CD4-positive, alpha-beta memory T cell (primary cell): ENCODE measurements around the gene SCARB2. TPM values are rescaled to one million over a fixed set of nuclear protein-coding genes. Genes with fewer than 3 reads are reported as not detected.

Experiments
- CTCF ChIA-PET: fragments of 350-600 bp; sonication (Branson Sonifier 250); formaldehyde crosslinking; loops from one replicate; lab custom pipeline; 2021; ENCODE audit warnings: inconsistent platforms; ENCODE audit not compliant: partially characterized antibody; lab: Charles Lee
- POLR2A ChIA-PET: fragments of 350-600 bp; sonication (Branson Sonifier 250); formaldehyde crosslinking; loops from one replicate; lab custom pipeline; 2021; ENCODE audit not compliant: partially characterized antibody; lab: Charles Lee
- DNase-seq, 5 donors: peaks; one replicate each; pipeline versions ENCODE4 v3.0.0 to v3.0.0-alpha.2; 2020 to 2022; ENCODE audit warnings: mixed read lengths in 1 of 5
- H3K27ac ChIP-seq: one replicate; pipeline ENCODE4 v1.7.0; 2013; ENCODE audit warnings: low read depth, low read length
- H3K27me3 ChIP-seq: 2 replicates; pipeline ENCODE4 v1.7.0; 2013; ENCODE audit warnings: mild to moderate bottlenecking, low read length, moderate library complexity; ENCODE audit not compliant: insufficient read depth
- H3K36me3 ChIP-seq: 2 replicates; pipeline ENCODE4 v1.7.0; 2013; ENCODE audit warnings: mild to moderate bottlenecking, low read length, moderate library complexity; ENCODE audit not compliant: insufficient read depth
- H3K4me1 ChIP-seq: 2 replicates; pipeline ENCODE4 v1.7.0; 2013; ENCODE audit warnings: mild to moderate bottlenecking, low read length, moderate library complexity; ENCODE audit not compliant: insufficient read depth
- H3K4me3 ChIP-seq, 2 donors: one replicate each; pipeline ENCODE4 v1.7.0; 2013; ENCODE audit warnings: low read length in 2 of 2, mild to moderate bottlenecking in 1 of 2
- H3K9me3 ChIP-seq, 2 donors: one replicate each; pipeline ENCODE4 v1.7.0; 2013; ENCODE audit warnings: low read length in 2 of 2, control low read depth in 1 of 2; ENCODE audit not compliant: control insufficient read depth in 1 of 2
- H3K27ac Mint-ChIP-seq, 7 donors: one replicate each; pipeline ENCODE4 v1.8.0; 2020 to 2021; ENCODE audit warnings: mixed read lengths in 7 of 7, mild to moderate bottlenecking in 6 of 7, inconsistent platforms in 3 of 7, moderate library complexity in 3 of 7
- H3K27me3 Mint-ChIP-seq, 2 donors: one replicate each; pipeline ENCODE4 v1.8.0; 2020 to 2021; ENCODE audit warnings: mixed read lengths in 2 of 2
- H3K36me3 Mint-ChIP-seq, 2 donors: one replicate each; pipeline ENCODE4 v1.8.0; 2020 to 2021; ENCODE audit warnings: mixed read lengths in 2 of 2, inconsistent platforms in 1 of 2, mild to moderate bottlenecking in 1 of 2
- H3K4me1 Mint-ChIP-seq, 4 donors: one replicate each; pipeline ENCODE4 v1.8.0; 2020 to 2021; ENCODE audit warnings: mixed read lengths in 4 of 4, mild to moderate bottlenecking in 1 of 4
- H3K4me3 Mint-ChIP-seq, 8 donors: one replicate each; pipeline ENCODE4 v1.8.0; 2020 to 2021; ENCODE audit warnings: mixed read lengths in 8 of 8, mild to moderate bottlenecking in 7 of 8, moderate library complexity in 6 of 8, inconsistent platforms in 3 of 8
- H3K9me3 Mint-ChIP-seq, 8 donors: one replicate each; pipeline ENCODE4 v1.8.0; 2020 to 2021; ENCODE audit warnings: mixed read lengths in 8 of 8, mild to moderate bottlenecking in 5 of 8, inconsistent platforms in 3 of 8, moderate library complexity in 1 of 8
- intact Hi-C: fragments of 100-400 bp; cut with micrococcal nuclease; formaldehyde crosslinking; loops from one replicate; pipeline ENCODE4 v1.15.1; 2023
- polyA plus RNA-seq, 2 donors: library from polyadenylated mRNA; unstranded; fragments of 300-500 nt; fragmentation: Illumina TruSeq; gene quantifications; one replicate each; pipeline ENCODE4 v1.2.3, GENCODE V29; 2021
- total RNA-seq, 2 experiments: library from RNA; stranded (reverse); gene quantifications; one replicate each; pipeline ENCODE4 v1.2.3, GENCODE V29; 2021

The SCARB2 gene, protein sequence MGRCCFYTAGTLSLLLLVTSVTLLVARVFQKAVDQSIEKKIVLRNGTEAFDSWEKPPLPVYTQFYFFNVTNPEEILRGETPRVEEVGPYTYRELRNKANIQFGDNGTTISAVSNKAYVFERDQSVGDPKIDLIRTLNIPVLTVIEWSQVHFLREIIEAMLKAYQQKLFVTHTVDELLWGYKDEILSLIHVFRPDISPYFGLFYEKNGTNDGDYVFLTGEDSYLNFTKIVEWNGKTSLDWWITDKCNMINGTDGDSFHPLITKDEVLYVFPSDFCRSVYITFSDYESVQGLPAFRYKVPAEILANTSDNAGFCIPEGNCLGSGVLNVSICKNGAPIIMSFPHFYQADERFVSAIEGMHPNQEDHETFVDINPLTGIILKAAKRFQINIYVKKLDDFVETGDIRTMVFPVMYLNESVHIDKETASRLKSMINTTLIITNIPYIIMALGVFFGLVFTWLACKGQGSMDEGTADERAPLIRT
- total RNA-seq (10 to 100 TPM; 23.3 to 23.5 TPM), polyA plus RNA-seq (10 to 100 TPM; 10.2 to 15.7 TPM)

DNA sequence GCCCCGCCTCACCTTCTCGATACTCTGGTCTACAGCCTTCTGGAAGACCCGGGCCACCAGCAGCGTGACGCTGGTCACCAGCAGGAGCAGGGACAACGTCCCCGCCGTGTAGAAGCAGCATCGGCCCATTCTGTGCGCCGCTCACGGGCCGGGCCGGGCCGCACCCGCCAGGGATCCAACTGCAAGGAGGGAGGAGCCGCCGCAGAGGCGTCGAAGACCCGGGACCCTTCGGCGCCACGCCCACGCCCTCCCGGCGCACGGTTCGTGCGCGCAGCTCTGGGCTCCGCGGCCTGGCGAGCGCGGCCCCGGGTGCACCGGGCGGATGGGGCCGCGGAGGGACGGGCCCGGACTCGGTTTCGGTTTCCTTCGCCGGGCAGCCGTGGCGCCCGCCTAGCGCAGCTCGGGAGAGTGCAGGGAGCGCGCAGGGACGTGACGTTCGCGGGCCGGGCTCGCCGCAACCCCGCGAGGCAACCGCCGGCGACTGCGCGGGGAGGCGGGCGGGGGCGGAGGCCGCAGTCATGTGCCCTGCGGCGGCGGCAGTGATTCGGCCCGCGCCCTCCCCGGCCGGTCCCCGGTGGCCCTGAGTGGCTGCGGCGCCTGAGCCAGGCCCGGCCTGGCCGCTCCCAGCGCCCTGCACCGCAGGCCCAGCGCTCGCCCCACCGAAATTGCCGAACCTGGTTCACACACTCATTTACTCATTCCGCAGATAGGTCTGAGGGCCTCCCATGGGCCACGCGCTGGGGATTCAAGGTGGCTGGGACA lies at the start of gene SCARB2:
Gene SCARB2, minus strand, starts transcription at position 410 of the 762 bp plus-strand sequence. Its CDS starts 281 bp downstream, at position 129.
- H3K4me3 Mint-ChIP-seq = peak within 1 kb of the TSS; percentile 89 to 97 (median 96)
- H3K4me1 Mint-ChIP-seq = peaks cover 39 to 72% (median 48%) of the 10 kb centered on the region in 4 donors
- CTCF ChIA-PET = interaction anchor here (2.0 to 4.9 kb wide), 2 partner anchors 34 to 163 kb away, joined by 7 to 31 read pairs; no protein-coding TSS in a partner anchor
- intact Hi-C loops = loop anchor here (1.0 to 5.0 kb wide), 7 partner anchors 15 to 943 kb away; partner anchors contain the start of genes CCNG2, CCNI, NUP54 and RCHY1
- peaks cover 0 to 8% of the 10 kb centered on the region in 2 donors for H3K36me3 Mint-ChIP-seq
- H3K4me3 ChIP-seq = peak within 1 kb of the TSS; percentile 77 to 90
- H3K36me3 ChIP-seq = no peaks in the 10 kb centered on the region
- peak; percentile 79 to 88 (median 83) for DNase-seq
- H3K9me3 Mint-ChIP-seq = no peaks in the 10 kb centered on the region
- peaks cover 43% of the 10 kb centered on the region for H3K4me1 ChIP-seq
- H3K27ac Mint-ChIP-seq = peak within 1 kb of the TSS; percentile 92 to 98 (median 98)
- peak within 1 kb of the TSS; percentile 84 for H3K27ac ChIP-seq
- no peaks in the 10 kb centered on the region for H3K27me3 Mint-ChIP-seq
- no peaks in the 10 kb centered on the region for H3K9me3 ChIP-seq
- POLR2A ChIA-PET = interaction anchor here (0.9 to 3.1 kb wide), 11 partner anchors 10 to 745 kb away, joined by 3 to 24 read pairs (median 4); partner anchors contain the start of genes NAAA, NUP54, STBD1 and USO1
- H3K27me3 ChIP-seq = no peaks in the 10 kb centered on the region

DNA sequence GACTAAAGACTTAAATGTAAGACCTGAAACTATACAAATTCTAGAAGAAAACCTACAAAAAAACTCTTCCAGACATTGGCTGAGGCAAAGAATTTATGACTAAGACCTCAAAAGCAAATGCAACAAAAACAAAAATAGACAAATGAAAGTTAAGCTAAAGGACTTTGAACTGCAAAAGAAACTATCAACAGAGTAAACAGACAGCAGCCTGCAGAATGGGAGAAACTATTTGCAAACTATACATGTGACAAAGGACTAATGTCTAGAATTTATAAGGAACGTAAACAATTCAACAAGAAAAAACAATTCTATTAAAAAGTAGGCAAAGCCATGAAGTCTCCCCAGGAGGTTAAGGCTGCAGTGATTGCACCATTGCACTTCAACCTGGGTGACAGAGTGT lies 46.9 kb upstream of the SCARB2 start:
- CTCF ChIA-PET = interaction anchor here (1.2 to 1.3 kb wide), 2 partner anchors 9 to 71 kb away, joined by 3 to 6 read pairs; partner anchors contain the start of gene FAM47E
- H3K4me3 Mint-ChIP-seq = no peak overlapping the region
- no peaks in the 10 kb centered on the region for H3K36me3 Mint-ChIP-seq
- Histone ChIP-seq H3K27me3 (no peaks in the 10 kb centered on the region), H3K36me3 (no peaks in the 10 kb centered on the region), H3K27ac (no peak overlapping the region), H3K9me3 (no peaks in the 10 kb centered on the region), H3K4me1 (no peaks in the 10 kb centered on the region), H3K4me3 (no peak overlapping the region)
- H3K27ac Mint-ChIP-seq = no peak overlapping the region
- intact Hi-C loops = no loop called here
- no peak for DNase-seq
- POLR2A ChIA-PET = no interaction called here
- H3K27me3 Mint-ChIP-seq = peaks cover 9% of the 10 kb centered on the region in 2 donors
- H3K9me3 Mint-ChIP-seq = no peaks in the 10 kb centered on the region
- no peaks in the 10 kb centered on the region for H3K4me1 Mint-ChIP-seq

DNA sequence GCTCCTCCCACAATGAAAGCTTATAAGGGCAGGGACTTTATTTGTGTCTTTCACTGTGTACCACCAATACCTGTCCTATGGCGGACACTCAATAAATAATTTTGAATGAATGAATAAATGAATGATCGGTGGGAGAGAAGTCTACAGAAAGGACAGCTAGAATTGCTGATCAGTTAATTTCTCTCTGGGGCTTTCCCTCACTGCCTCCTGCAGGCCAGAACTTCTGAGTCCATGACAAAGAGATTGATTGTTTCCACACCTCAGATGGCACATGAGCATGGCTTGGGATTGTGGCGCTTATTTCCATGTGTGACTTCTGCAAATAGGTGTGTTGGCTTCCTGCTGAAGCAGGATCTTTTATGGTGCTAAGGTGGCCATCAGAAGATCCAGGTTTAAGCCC lies 44.2 kb upstream of the SCARB2 start:
- Mint-ChIP-seq H3K9me3 (no peaks in the 10 kb centered on the region), H3K4me3 (no peak overlapping the region), H3K27me3 (peaks cover 20 to 23% of the 10 kb centered on the region in 2 donors), H3K36me3 (no peaks in the 10 kb centered on the region), H3K27ac (no peak overlapping the region), H3K4me1 (no peaks in the 10 kb centered on the region)
- H3K36me3 ChIP-seq = no peaks in the 10 kb centered on the region
- peaks cover 16% of the 10 kb centered on the region for H3K27me3 ChIP-seq
- H3K9me3 ChIP-seq = no peaks in the 10 kb centered on the region
- CTCF ChIA-PET = interaction anchor here (0.9 kb wide), 2 partner anchors 49 to 119 kb away, joined by 3 to 4 read pairs; partner anchors contain the start of gene STBD1
- DNase-seq = no peak
- no peak overlapping the region for H3K4me3 ChIP-seq
- no peak overlapping the region for H3K27ac ChIP-seq
- intact Hi-C loops = no loop called here
- no peaks in the 10 kb centered on the region for H3K4me1 ChIP-seq
- POLR2A ChIA-PET = no interaction called here

DNA sequence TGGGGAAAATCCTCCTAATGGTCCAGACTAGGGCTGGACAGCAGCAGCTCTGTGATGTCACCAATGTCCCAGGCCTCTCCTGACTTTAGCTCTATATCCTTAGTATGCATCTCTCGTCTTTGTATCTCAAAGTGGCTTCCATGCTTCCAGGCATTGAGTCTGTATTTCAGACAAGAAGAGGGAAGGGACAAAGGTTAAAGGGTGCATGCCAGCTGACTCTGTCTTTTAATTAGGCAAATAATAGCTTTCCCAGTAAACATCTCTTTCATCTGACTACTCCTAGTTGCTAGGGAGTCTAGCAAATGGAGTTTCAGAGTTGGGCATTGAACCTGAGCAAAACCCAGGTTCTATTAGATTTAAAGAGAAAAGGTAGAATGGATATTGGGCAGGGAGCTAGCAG lies 43.3 kb upstream of the SCARB2 start:
- Histone ChIP-seq H3K27me3 (peaks cover 19% of the 10 kb centered on the region), H3K36me3 (no peaks in the 10 kb centered on the region), H3K27ac (no peak overlapping the region), H3K4me3 (no peak overlapping the region), H3K4me1 (no peaks in the 10 kb centered on the region), H3K9me3 (no peaks in the 10 kb centered on the region)
- H3K27me3 Mint-ChIP-seq = peaks cover 27 to 30% of the 10 kb centered on the region in 2 donors
- no peaks in the 10 kb centered on the region for H3K36me3 Mint-ChIP-seq
- DNase-seq = no peak
- no peaks in the 10 kb centered on the region for H3K4me1 Mint-ChIP-seq
- intact Hi-C loops = no loop called here
- no peaks in the 10 kb centered on the region for H3K9me3 Mint-ChIP-seq
- no peak overlapping the region for H3K27ac Mint-ChIP-seq
- ChIA-PET POLR2A (interaction anchor here (0.8 kb wide), 1 partner anchor 75 kb away, joined by 3 read pairs; no protein-coding TSS in a partner anchor), CTCF (interaction anchor here (0.9 to 2.0 kb wide), 4 partner anchors 50 to 120 kb away, joined by 3 to 12 read pairs (median 4); partner anchors contain the start of gene STBD1)
- no peak overlapping the region for H3K4me3 Mint-ChIP-seq

DNA sequence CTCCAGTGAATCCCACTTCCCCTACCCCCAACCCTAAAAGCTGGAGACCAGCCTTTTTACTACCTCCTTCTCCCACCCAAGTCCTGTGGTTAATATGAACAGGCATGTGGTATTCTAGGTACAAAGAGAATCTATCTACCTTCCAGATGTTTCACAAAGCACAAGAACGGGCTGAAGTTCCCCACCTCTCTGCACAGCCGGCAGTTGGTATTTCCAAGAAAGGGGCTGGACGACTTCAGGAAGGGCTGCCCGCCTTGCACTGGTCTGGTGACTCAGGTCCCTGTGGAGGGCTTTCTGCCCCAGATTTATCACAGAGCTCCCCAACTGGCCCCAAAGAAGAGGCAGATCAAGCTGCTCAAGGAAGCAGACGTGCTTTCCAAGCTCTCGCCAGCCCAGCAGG lies 42.4 kb upstream of the SCARB2 start:
- no peak for DNase-seq
- Mint-ChIP-seq H3K4me3 (no peak overlapping the region), H3K36me3 (no peaks in the 10 kb centered on the region), H3K4me1 (peaks cover 3 to 5% (median 4%) of the 10 kb centered on the region in 4 donors), H3K9me3 (no peaks in the 10 kb centered on the region), H3K27me3 (peaks cover 32% of the 10 kb centered on the region in 2 donors), H3K27ac (peak overlapping the region in 1 of 7 donors; percentile 29)
- no peak overlapping the region for H3K4me3 ChIP-seq
- CTCF ChIA-PET = interaction anchor here (1.0 to 2.0 kb wide), 4 partner anchors 76 to 123 kb away, joined by 3 to 12 read pairs (median 4); no protein-coding TSS in a partner anchor
- POLR2A ChIA-PET = no interaction called here
- intact Hi-C loops = no loop called here
- H3K4me1 ChIP-seq = peaks cover 4% of the 10 kb centered on the region
- peaks cover 26% of the 10 kb centered on the region for H3K27me3 ChIP-seq
- H3K9me3 ChIP-seq = no peaks in the 10 kb centered on the region
- no peaks in the 10 kb centered on the region for H3K36me3 ChIP-seq
- H3K27ac ChIP-seq = no peak overlapping the region

DNA sequence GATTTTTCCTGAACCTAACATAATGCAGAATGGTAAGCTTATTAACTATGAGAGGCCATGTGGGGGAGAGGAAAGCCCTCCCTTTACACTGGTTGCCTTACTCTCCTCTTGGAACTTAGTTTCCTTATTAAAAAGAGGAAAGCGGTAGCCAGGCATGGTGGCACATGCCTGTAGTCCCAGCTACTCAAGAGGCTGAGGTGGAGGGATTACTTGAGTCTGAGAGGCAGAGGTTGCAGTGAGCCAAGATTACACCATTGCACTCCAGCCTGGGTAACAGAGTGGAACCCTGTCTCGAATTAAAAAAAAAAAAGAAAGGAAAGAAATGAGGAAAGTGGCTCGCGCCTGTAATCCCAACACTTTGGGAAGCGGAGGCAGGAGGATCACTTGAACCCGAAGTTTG lies 39.9 kb upstream of the SCARB2 start:
- Histone ChIP-seq H3K36me3 (no peaks in the 10 kb centered on the region), H3K27me3 (peaks cover 40% of the 10 kb centered on the region), H3K27ac (no peak overlapping the region), H3K9me3 (no peaks in the 10 kb centered on the region), H3K4me3 (no peak overlapping the region), H3K4me1 (peaks cover 6% of the 10 kb centered on the region)
- ChIA-PET CTCF (interaction anchor here (1.1 to 4.3 kb wide), 5 partner anchors 8 to 123 kb away, joined by 3 to 78 read pairs (median 6); no protein-coding TSS in a partner anchor), POLR2A (no interaction called here)
- Mint-ChIP-seq H3K4me3 (no peak overlapping the region), H3K4me1 (peaks cover 3 to 8% (median 6%) of the 10 kb centered on the region in 4 donors), H3K9me3 (no peaks in the 10 kb centered on the region), H3K27me3 (peaks cover 43 to 46% of the 10 kb centered on the region in 2 donors), H3K27ac (no peak overlapping the region), H3K36me3 (no peaks in the 10 kb centered on the region)
- no peak for DNase-seq
- intact Hi-C loops = no loop called here
